Fibroblast of gingiva (primary cell): ENCODE data around the gene DPYD.

ENCODE experiments used
- DNase-seq: peaks from one replicate; pipeline ENCODE4 v3.0.0-alpha.2; 2011; ENCODE audit warnings: low read depth

The DPYD gene

GRCh38 chr1:97143236-97143882, 777.5 kb downstream of the DPYD start:
- DNase-seq = no peak

GRCh38 chr1:97140611-97141010, 780.2 kb downstream of the DPYD start:
- DNase-seq = no peak

GRCh38 chr1:97139512-97139911, 781.3 kb downstream of the DPYD start:
- no peak for DNase-seq

GRCh38 chr1:97138515-97139032, 782.3 kb downstream of the DPYD start:
- DNase-seq = no peak

GRCh38 chr1:97137862-97138514, 782.8 kb downstream of the DPYD start:
- peak; percentile 92 for DNase-seq

GRCh38 chr1:97136996-97137395, 783.8 kb downstream of the DPYD start:
- DNase-seq = no peak

GRCh38 chr1:97135972-97136371, 784.9 kb downstream of the DPYD start:
- DNase-seq = no peak

- no peak for DNase-seq
Observed at GRCh38 chr1:97128426-97128825, 792.4 kb downstream of the DPYD start.

- DNase-seq = no peak
Observed at GRCh38 chr1:97123717-97124431, 797.0 kb downstream of the DPYD start.

- DNase-seq = no peak
Observed at GRCh38 chr1:97120806-97121205, 800.0 kb downstream of the DPYD start.

- DNase-seq = no peak
Observed at GRCh38 chr1:97119260-97120158, 801.3 kb downstream of the DPYD start.

- DNase-seq = no peak
Observed at GRCh38 chr1:97114842-97115241, 806.0 kb downstream of the DPYD start.

- DNase-seq = no peak
Observed at GRCh38 chr1:97112442-97112841, 808.4 kb downstream of the DPYD start.

GRCh38 chr1:97108179-97108578, 812.7 kb downstream of the DPYD start:
- no peak for DNase-seq

- DNase-seq = peak; percentile 33
Observed at GRCh38 chr1:97105531-97105930, 815.3 kb downstream of the DPYD start.

- no peak for DNase-seq
Observed at GRCh38 chr1:97101509-97101908, 819.3 kb downstream of the DPYD start.

- DNase-seq = no peak
Observed at GRCh38 chr1:97097404-97097925, 823.4 kb downstream of the DPYD start.

- no peak for DNase-seq
Observed at GRCh38 chr1:97095764-97096163, 825.1 kb downstream of the DPYD start.

- DNase-seq = no peak
Observed at GRCh38 chr1:97094247-97094972, 826.4 kb downstream of the DPYD start.

- peak; percentile 72 for DNase-seq
Observed at GRCh38 chr1:97093741-97094140, 827.1 kb downstream of the DPYD start.

GRCh38 chr1:97092824-97093223, 828.0 kb downstream of the DPYD start:
- DNase-seq = no peak
